NCI-H146 (cell line): ENCODE results near the gene UPK3BL2.
"Not testable (repeated sequence)": the region's sequence is repeated elsewhere in the genome, so short reads cannot be mapped to it uniquely, and the experiment has no call there.

ENCODE experiments used
- DNase-seq: peaks from one replicate; lab custom pipeline; 2025; lab: John Stamatoyannopoulos, UW

UPK3BL2 gene

GRCh38 chr7:102543596-102543995 is at the start of gene UPK3BL2:
UPK3BL2 (minus strand) TSS chr7:102543696; CDS start chr7:102543636, 60 bp downstream.
- not testable (repeated sequence) for DNase-seq

GRCh38 chr7:102592477-102593019 is 49.1 kb upstream of the UPK3BL2 start:
- not testable (repeated sequence) for DNase-seq

- DNase-seq, result not testable (repeated sequence)
These were observed 46.4 kb upstream of the UPK3BL2 start for GRCh38 chr7:102589857-102590256.

- not testable (repeated sequence) for DNase-seq
These were observed 40.0 kb upstream of the UPK3BL2 start for GRCh38 chr7:102583495-102583894.

- DNase-seq, result not testable (repeated sequence)
These were observed 38.2 kb upstream of the UPK3BL2 start for GRCh38 chr7:102581722-102582121.

GRCh38 chr7:102578486-102578885 is 35.0 kb upstream of the UPK3BL2 start:
- not testable (repeated sequence) for DNase-seq

GRCh38 chr7:102577315-102578240 is 34.1 kb upstream of the UPK3BL2 start:
- not testable (repeated sequence) for DNase-seq

GRCh38 chr7:102576363-102576762 is 32.9 kb upstream of the UPK3BL2 start:
- not testable (repeated sequence) for DNase-seq

GRCh38 chr7:102574607-102575006 is 31.1 kb upstream of the UPK3BL2 start:
- DNase-seq, result not testable (repeated sequence)

- DNase-seq, result not testable (repeated sequence)
These were observed 29.1 kb upstream of the UPK3BL2 start, which contains the start of gene POLR2J3 for GRCh38 chr7:102572261-102573239. POLR2J3 (minus strand) TSS chr7:102572583; CDS start chr7:102572521, 62 bp downstream.

GRCh38 chr7:102568620-102569019 is 25.1 kb upstream of the UPK3BL2 start:
- not testable (repeated sequence) for DNase-seq

- not testable (repeated sequence) for DNase-seq
These were observed 7.4 kb upstream of the UPK3BL2 start, which contains the start of gene SPDYE2 for GRCh38 chr7:102550808-102551422. SPDYE2 (plus strand) TSS chr7:102551226; CDS start chr7:102553256, 2,030 bp downstream.

GRCh38 chr7:102546353-102546752 is 2.9 kb upstream of the UPK3BL2 start:
- DNase-seq, result not testable (repeated sequence)

- DNase-seq, result not testable (repeated sequence)
These were observed 1.8 kb upstream of the UPK3BL2 start for GRCh38 chr7:102545288-102545687.

- DNase-seq, result not testable (repeated sequence)
These were observed 876 bp upstream of the UPK3BL2 start for GRCh38 chr7:102544372-102544771.

- DNase-seq, result not testable (repeated sequence)
These were observed 725 bp downstream of the UPK3BL2 start for GRCh38 chr7:102542771-102543170.

- not testable (repeated sequence) for DNase-seq
These were observed 1.4 kb downstream of the UPK3BL2 start for GRCh38 chr7:102542083-102542482.

- DNase-seq, result not testable (repeated sequence)
These were observed 2.9 kb downstream of the UPK3BL2 start for GRCh38 chr7:102540604-102541003.

- DNase-seq, result not testable (repeated sequence)
These were observed 8.4 kb downstream of the UPK3BL2 start for GRCh38 chr7:102535062-102535615.

GRCh38 chr7:102532127-102532526 is 11.4 kb downstream of the UPK3BL2 start:
- DNase-seq, result not testable (repeated sequence)

GRCh38 chr7:102531583-102531982 is 11.9 kb downstream of the UPK3BL2 start:
- DNase-seq, result not testable (repeated sequence)
